CD4-positive, alpha-beta memory T cell (primary cell): ENCODE data around the gene GID4. TPM values are rescaled to one million over a fixed set of nuclear protein-coding genes. Genes with fewer than 3 reads are reported as not detected.

ENCODE experiments used
- CTCF ChIA-PET: fragments of 350-600 bp; sonication (Branson Sonifier 250); formaldehyde crosslinking; loops from one replicate; lab custom pipeline; 2021; ENCODE audit warnings: inconsistent platforms; ENCODE audit not compliant: partially characterized antibody; lab: Charles Lee
- POLR2A ChIA-PET: fragments of 350-600 bp; sonication (Branson Sonifier 250); formaldehyde crosslinking; loops from one replicate; lab custom pipeline; 2021; ENCODE audit not compliant: partially characterized antibody; lab: Charles Lee
- DNase-seq, 5 donors: peaks; one replicate each; pipeline versions ENCODE4 v3.0.0 to v3.0.0-alpha.2; 2020 to 2022; ENCODE audit warnings: mixed read lengths in 1 of 5
- H3K27ac ChIP-seq: one replicate; pipeline ENCODE4 v1.7.0; 2013; ENCODE audit warnings: low read depth, low read length
- H3K27me3 ChIP-seq: 2 replicates; pipeline ENCODE4 v1.7.0; 2013; ENCODE audit warnings: mild to moderate bottlenecking, low read length, moderate library complexity; ENCODE audit not compliant: insufficient read depth
- H3K36me3 ChIP-seq: 2 replicates; pipeline ENCODE4 v1.7.0; 2013; ENCODE audit warnings: mild to moderate bottlenecking, low read length, moderate library complexity; ENCODE audit not compliant: insufficient read depth
- H3K4me1 ChIP-seq: 2 replicates; pipeline ENCODE4 v1.7.0; 2013; ENCODE audit warnings: mild to moderate bottlenecking, low read length, moderate library complexity; ENCODE audit not compliant: insufficient read depth
- H3K4me3 ChIP-seq, 2 donors: one replicate each; pipeline ENCODE4 v1.7.0; 2013; ENCODE audit warnings: low read length in 2 of 2, mild to moderate bottlenecking in 1 of 2
- H3K9me3 ChIP-seq, 2 donors: one replicate each; pipeline ENCODE4 v1.7.0; 2013; ENCODE audit warnings: low read length in 2 of 2, control low read depth in 1 of 2; ENCODE audit not compliant: control insufficient read depth in 1 of 2
- H3K27ac Mint-ChIP-seq, 7 donors: one replicate each; pipeline ENCODE4 v1.8.0; 2020 to 2021; ENCODE audit warnings: mixed read lengths in 7 of 7, mild to moderate bottlenecking in 6 of 7, inconsistent platforms in 3 of 7, moderate library complexity in 3 of 7
- H3K27me3 Mint-ChIP-seq, 2 donors: one replicate each; pipeline ENCODE4 v1.8.0; 2020 to 2021; ENCODE audit warnings: mixed read lengths in 2 of 2
- H3K36me3 Mint-ChIP-seq, 2 donors: one replicate each; pipeline ENCODE4 v1.8.0; 2020 to 2021; ENCODE audit warnings: mixed read lengths in 2 of 2, inconsistent platforms in 1 of 2, mild to moderate bottlenecking in 1 of 2
- H3K4me1 Mint-ChIP-seq, 4 donors: one replicate each; pipeline ENCODE4 v1.8.0; 2020 to 2021; ENCODE audit warnings: mixed read lengths in 4 of 4, mild to moderate bottlenecking in 1 of 4
- H3K4me3 Mint-ChIP-seq, 8 donors: one replicate each; pipeline ENCODE4 v1.8.0; 2020 to 2021; ENCODE audit warnings: mixed read lengths in 8 of 8, mild to moderate bottlenecking in 7 of 8, moderate library complexity in 6 of 8, inconsistent platforms in 3 of 8
- H3K9me3 Mint-ChIP-seq, 8 donors: one replicate each; pipeline ENCODE4 v1.8.0; 2020 to 2021; ENCODE audit warnings: mixed read lengths in 8 of 8, mild to moderate bottlenecking in 5 of 8, inconsistent platforms in 3 of 8, moderate library complexity in 1 of 8
- intact Hi-C: fragments of 100-400 bp; cut with micrococcal nuclease; formaldehyde crosslinking; loops from one replicate; pipeline ENCODE4 v1.15.1; 2023
- polyA plus RNA-seq, 2 donors: library from polyadenylated mRNA; unstranded; fragments of 300-500 nt; fragmentation: Illumina TruSeq; gene quantifications; one replicate each; pipeline ENCODE4 v1.2.3, GENCODE V29; 2021
- total RNA-seq, 2 experiments: library from RNA; stranded (reverse); gene quantifications; one replicate each; pipeline ENCODE4 v1.2.3, GENCODE V29; 2021

GID4 gene
- total and polyA plus RNA-seq, 4 experiments from 2014 or later = 6.5 to 13.1 (median 9.8) TPM

- intact Hi-C loops = no loop called here
- CTCF ChIA-PET = no interaction called here
- H3K36me3 ChIP-seq = no peaks in the 10 kb centered on the region
Measured at GRCh38 chr17:18017958-18018357, 21.2 kb upstream of the GID4 start.

DNA sequence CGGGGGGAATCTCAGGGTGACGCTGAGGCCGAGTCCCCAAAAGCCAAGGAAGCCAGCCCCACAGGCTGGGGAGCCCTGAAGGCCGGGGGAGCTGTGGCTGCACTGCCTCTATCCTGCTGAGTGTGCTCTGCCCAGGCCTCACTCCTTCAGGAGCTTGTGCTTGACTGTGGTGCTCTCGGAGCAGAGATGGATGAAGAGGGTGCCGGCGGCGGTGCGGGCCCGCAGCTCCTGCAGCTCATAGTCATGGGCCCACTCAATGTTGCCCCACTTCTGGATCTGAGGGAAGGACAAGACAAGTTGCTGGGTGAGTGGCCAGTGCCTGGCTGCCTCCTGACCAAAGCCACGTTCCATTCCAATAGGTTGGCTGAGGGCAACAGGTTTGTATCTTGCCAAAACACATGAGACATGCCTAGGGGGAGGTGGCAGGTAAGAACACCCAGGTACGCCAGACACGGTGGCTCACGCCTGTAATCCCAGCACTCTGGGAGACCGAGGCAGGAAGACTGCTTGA, 20.7 kb upstream of the GID4 start:
- H3K27ac ChIP-seq = no peak overlapping the region
- no peaks in the 10 kb centered on the region for H3K4me1 ChIP-seq
- CTCF ChIA-PET = no interaction called here
- intact Hi-C loops = no loop called here
- no peak overlapping the region for H3K4me3 Mint-ChIP-seq
- no peaks in the 10 kb centered on the region for H3K9me3 ChIP-seq
- POLR2A ChIA-PET = interaction anchor here (0.7 kb wide), 1 partner anchor 124 kb away, joined by 5 read pairs; no protein-coding TSS in a partner anchor
- H3K4me3 ChIP-seq = no peak overlapping the region
- DNase-seq = no peak
- no peaks in the 10 kb centered on the region for H3K36me3 ChIP-seq
- H3K36me3 Mint-ChIP-seq = peaks cover 16 to 33% of the 10 kb centered on the region in 2 donors
- H3K27me3 Mint-ChIP-seq = no peaks in the 10 kb centered on the region
- H3K9me3 Mint-ChIP-seq = no peaks in the 10 kb centered on the region
- no peaks in the 10 kb centered on the region for H3K4me1 Mint-ChIP-seq
- H3K27ac Mint-ChIP-seq = no peak overlapping the region
- no peaks in the 10 kb centered on the region for H3K27me3 ChIP-seq

More at GRCh38 chr17:18017958-18018357, 21.2 kb upstream of the GID4 start:
- no peak overlapping the region for H3K27ac Mint-ChIP-seq
- H3K4me1 Mint-ChIP-seq = no peaks in the 10 kb centered on the region
- POLR2A ChIA-PET = no interaction called here
- Histone ChIP-seq H3K4me1 (no peaks in the 10 kb centered on the region), H3K9me3 (no peaks in the 10 kb centered on the region), H3K27ac (no peak overlapping the region), H3K4me3 (no peak overlapping the region), H3K27me3 (no peaks in the 10 kb centered on the region)
- H3K27me3 Mint-ChIP-seq = no peaks in the 10 kb centered on the region
- DNase-seq = no peak
- H3K9me3 Mint-ChIP-seq = no peaks in the 10 kb centered on the region
- H3K4me3 Mint-ChIP-seq = no peak overlapping the region
- H3K36me3 Mint-ChIP-seq = peaks cover 20 to 36% of the 10 kb centered on the region in 2 donors

DNA sequence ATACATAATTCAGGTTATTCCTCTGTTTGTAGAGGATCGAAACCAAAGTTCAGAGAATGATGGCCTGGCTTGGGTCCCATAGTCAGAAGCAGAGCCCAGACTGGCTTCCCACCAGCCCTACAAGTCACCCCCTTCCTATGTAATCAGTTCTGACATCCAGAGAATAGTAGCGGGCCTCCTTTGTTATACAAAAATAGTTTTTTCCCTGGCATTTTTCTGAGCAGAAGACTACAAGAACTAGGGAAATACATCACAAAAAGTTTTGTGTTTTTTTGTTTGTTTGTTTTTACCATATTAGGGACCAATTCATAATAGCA, 19.4 kb upstream of the GID4 start:
- intact Hi-C loops = no loop called here
- Mint-ChIP-seq H3K4me1 (peaks cover 0 to 1% (median 0%) of the 10 kb centered on the region in 4 donors), H3K36me3 (peaks cover 11 to 39% of the 10 kb centered on the region in 2 donors), H3K4me3 (no peak overlapping the region), H3K27me3 (no peaks in the 10 kb centered on the region), H3K9me3 (no peaks in the 10 kb centered on the region), H3K27ac (no peak overlapping the region)
- no peaks in the 10 kb centered on the region for H3K9me3 ChIP-seq
- no peaks in the 10 kb centered on the region for H3K27me3 ChIP-seq
- DNase-seq = no peak
- H3K4me1 ChIP-seq = no peaks in the 10 kb centered on the region
- no peak overlapping the region for H3K27ac ChIP-seq
- CTCF ChIA-PET = no interaction called here
- H3K36me3 ChIP-seq = no peaks in the 10 kb centered on the region
- H3K4me3 ChIP-seq = no peak overlapping the region
- POLR2A ChIA-PET = no interaction called here

DNA sequence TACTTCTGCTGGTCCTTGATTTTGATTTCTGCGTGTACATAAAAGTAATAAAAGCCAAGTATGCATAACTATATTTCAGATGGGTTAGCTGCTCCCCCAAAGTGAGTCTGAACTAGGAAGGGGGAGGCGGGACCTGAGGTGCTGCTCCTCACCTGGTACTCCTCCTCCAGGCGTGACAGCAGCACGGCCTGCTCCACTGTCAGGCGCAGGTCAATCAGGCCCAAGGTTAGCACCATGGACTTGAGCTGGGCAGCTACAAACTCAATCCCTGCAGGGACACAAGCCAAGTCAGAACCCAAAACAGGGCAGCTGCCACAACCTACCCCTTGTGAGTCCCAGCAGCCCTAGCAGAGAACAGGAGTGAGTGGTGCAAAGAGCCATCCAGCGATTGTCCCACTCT, 18.2 kb upstream of the GID4 start:
- H3K4me1 Mint-ChIP-seq = peaks cover 4 to 6% (median 5%) of the 10 kb centered on the region in 4 donors
- ChIA-PET CTCF (interaction anchor here (1.8 kb wide), 1 partner anchor 12 kb away, joined by 5 read pairs; no protein-coding TSS in a partner anchor), POLR2A (no interaction called here)
- H3K27ac ChIP-seq = no peak overlapping the region
- peaks cover under 1% of the 10 kb centered on the region for H3K36me3 ChIP-seq
- H3K27me3 ChIP-seq = no peaks in the 10 kb centered on the region
- H3K36me3 Mint-ChIP-seq = peaks cover 13 to 39% of the 10 kb centered on the region in 2 donors
- intact Hi-C loops = no loop called here
- no peak for DNase-seq
- H3K4me3 Mint-ChIP-seq = no peak overlapping the region
- no peak overlapping the region for H3K27ac Mint-ChIP-seq
- no peaks in the 10 kb centered on the region for H3K9me3 Mint-ChIP-seq
- H3K4me3 ChIP-seq = no peak overlapping the region
- no peaks in the 10 kb centered on the region for H3K9me3 ChIP-seq
- no peaks in the 10 kb centered on the region for H3K27me3 Mint-ChIP-seq
- H3K4me1 ChIP-seq = peaks cover 4% of the 10 kb centered on the region

GRCh38 chr17:18021372-18021771, 17.8 kb upstream of the GID4 start:
- no peaks in the 10 kb centered on the region for H3K27me3 ChIP-seq
- ChIA-PET CTCF (interaction anchor here (1.8 kb wide), 1 partner anchor 12 kb away, joined by 5 read pairs; no protein-coding TSS in a partner anchor), POLR2A (no interaction called here)
- no peak for DNase-seq
- peaks cover 11 to 38% of the 10 kb centered on the region in 2 donors for H3K36me3 Mint-ChIP-seq
- H3K4me1 Mint-ChIP-seq = peaks cover 4 to 7% (median 6%) of the 10 kb centered on the region in 4 donors
- peaks cover 4% of the 10 kb centered on the region for H3K36me3 ChIP-seq
- peaks cover 5% of the 10 kb centered on the region for H3K4me1 ChIP-seq
- no peaks in the 10 kb centered on the region for H3K27me3 Mint-ChIP-seq
- no peak overlapping the region for H3K27ac ChIP-seq
- no peak overlapping the region for H3K4me3 Mint-ChIP-seq
- no peaks in the 10 kb centered on the region for H3K9me3 ChIP-seq
- no peak overlapping the region for H3K4me3 ChIP-seq
- intact Hi-C loops = no loop called here
- H3K27ac Mint-ChIP-seq = no peak overlapping the region
- H3K9me3 Mint-ChIP-seq = no peaks in the 10 kb centered on the region

DNA sequence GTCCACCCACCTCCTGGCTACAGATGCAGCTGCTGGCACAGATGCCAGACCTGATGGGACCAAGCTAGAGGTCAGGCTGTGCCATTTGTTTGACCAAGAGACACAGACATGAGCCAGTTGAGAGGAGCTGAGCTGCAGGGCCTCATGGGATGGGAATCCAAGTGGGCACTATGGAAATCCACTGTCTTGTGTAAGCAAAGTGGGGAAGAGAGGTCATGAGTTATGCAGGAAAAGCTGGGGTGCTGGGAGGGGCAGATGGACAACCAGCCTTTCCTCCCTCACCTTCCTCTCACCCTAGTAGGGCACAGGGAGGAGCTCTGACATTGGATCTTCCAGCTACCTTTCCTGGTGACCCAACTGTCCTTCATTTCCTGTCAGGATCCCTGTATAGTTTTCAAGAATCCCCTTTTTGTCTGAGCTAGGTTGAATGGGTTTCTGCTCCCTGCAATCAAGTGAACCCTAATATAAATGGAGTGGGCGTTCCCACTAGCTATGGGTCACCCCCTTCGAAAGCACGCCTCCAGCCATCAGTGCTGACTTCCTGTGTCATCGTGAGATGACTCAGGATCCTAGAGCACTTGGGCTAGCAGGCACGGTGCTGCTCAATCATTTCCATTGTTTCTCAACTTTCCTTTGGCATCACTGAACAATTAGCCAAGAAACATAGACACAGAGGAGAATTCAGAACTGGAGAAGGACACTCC, 13.8 kb upstream of the GID4 start:
- H3K9me3 ChIP-seq = no peaks in the 10 kb centered on the region
- CTCF ChIA-PET = interaction anchor here (0.8 to 2.1 kb wide), 6 partner anchors 8 to 345 kb away, joined by 3 to 6 read pairs (median 4); partner anchors contain the start of gene RAI1
- DNase-seq = no peak
- peak overlapping the region in 2 of 7 donors; percentile 6 to 48 for H3K27ac Mint-ChIP-seq
- H3K9me3 Mint-ChIP-seq = no peaks in the 10 kb centered on the region
- no peaks in the 10 kb centered on the region for H3K27me3 ChIP-seq
- H3K27ac ChIP-seq = no peak overlapping the region
- H3K36me3 Mint-ChIP-seq = peaks cover 14 to 33% of the 10 kb centered on the region in 2 donors
- intact Hi-C loops = no loop called here
- no peaks in the 10 kb centered on the region for H3K27me3 Mint-ChIP-seq
- no peak overlapping the region for H3K4me3 Mint-ChIP-seq
- peaks cover 4 to 12% (median 7%) of the 10 kb centered on the region in 4 donors for H3K4me1 Mint-ChIP-seq
- peaks cover 18% of the 10 kb centered on the region for H3K36me3 ChIP-seq
- no peak overlapping the region for H3K4me3 ChIP-seq
- POLR2A ChIA-PET = interaction anchor here (0.8 kb wide), 1 partner anchor 158 kb away, joined by 3 read pairs; no protein-coding TSS in a partner anchor
- peaks cover 5% of the 10 kb centered on the region for H3K4me1 ChIP-seq

- Histone ChIP-seq H3K9me3 (no peaks in the 10 kb centered on the region), H3K4me3 (no peak overlapping the region), H3K4me1 (peaks cover 5% of the 10 kb centered on the region), H3K27ac (no peak overlapping the region), H3K36me3 (peaks cover 18% of the 10 kb centered on the region), H3K27me3 (no peaks in the 10 kb centered on the region)
- DNase-seq = peak in 1 of 5 donors; percentile 11
- ChIA-PET POLR2A (interaction anchor here (0.8 kb wide), 1 partner anchor 157 kb away, joined by 3 read pairs; no protein-coding TSS in a partner anchor), CTCF (interaction anchor here (0.8 to 2.1 kb wide), 5 partner anchors 9 to 345 kb away, joined by 3 to 5 read pairs (median 3); partner anchors contain the start of gene RAI1)
- peaks cover 4 to 12% (median 7%) of the 10 kb centered on the region in 4 donors for H3K4me1 Mint-ChIP-seq
- intact Hi-C loops = no loop called here
- no peaks in the 10 kb centered on the region for H3K9me3 Mint-ChIP-seq
- H3K36me3 Mint-ChIP-seq = peaks cover 14 to 29% of the 10 kb centered on the region in 2 donors
- peak overlapping the region in 1 of 7 donors; percentile 48 for H3K27ac Mint-ChIP-seq
- no peaks in the 10 kb centered on the region for H3K27me3 Mint-ChIP-seq
- peak overlapping the region in 1 of 8 donors; percentile 16 for H3K4me3 Mint-ChIP-seq
Measured at GRCh38 chr17:18025945-18026776, 13.0 kb upstream of the GID4 start.
